Stomach (tissue), 4 donors: ENCODE results near the gene CNTN4.

Experiments used
- POLR2A ChIP-seq, 4 donors: fragments of 450-650 bp; IDR thresholded peaks; one replicate each; pipeline ENCODE4 v1.6.1; 2016; ENCODE audit warnings: antibody characterized with exemption in 4 of 4, control low read depth in 2 of 4, mild to moderate bottlenecking in 1 of 4, moderate library complexity in 1 of 4
- POLR2AphosphoS5 ChIP-seq, 3 donors: sonication (generic); formaldehyde crosslinking; IDR thresholded peaks; one replicate each; pipeline ENCODE4 v1.6.1; 2016; ENCODE audit warnings: antibody characterized with exemption in 3 of 3
- TF ChIP-seq, protein P1 (sequence below), 7 experiments: fragments of 450-650 bp in 4 of 7; fragments of 200-600 bp in 3 of 7; sonication (generic) in 3 of 7; IDR thresholded peaks; one replicate each; pipeline ENCODE4 v1.5.1; 2016 to 2019; ENCODE audit warnings: antibody characterized with exemption in 7 of 7, control low read depth in 2 of 7, mild to moderate bottlenecking in 1 of 7

DNA sequence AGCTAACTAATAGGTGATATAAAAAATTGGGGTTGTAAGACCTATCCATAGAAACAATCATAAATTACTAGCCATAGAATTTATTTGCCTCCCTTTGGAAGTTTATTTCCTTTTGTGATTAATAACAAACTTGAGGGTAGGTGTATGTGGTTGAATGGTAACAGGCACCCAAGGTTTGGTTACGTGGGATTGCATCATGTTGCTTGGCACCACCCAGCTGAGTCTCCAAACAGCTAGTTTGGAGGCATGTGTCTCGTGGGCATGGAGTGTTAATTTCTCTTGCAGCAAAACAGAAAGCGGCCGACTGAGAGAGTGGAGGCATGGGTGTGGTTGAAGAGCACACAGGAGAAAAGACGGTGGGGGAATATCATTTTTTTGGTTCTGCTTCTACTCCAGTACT is 441.4 kb downstream of the CNTN4 start:
- TF ChIP-seq POLR2AphosphoS5 (IDR thresholded peaks at IDR 0.05) = no peak
- TF ChIP-seq POLR2A (IDR thresholded peaks at IDR 0.05) = no peak
- TF ChIP-seq, protein P1, sequence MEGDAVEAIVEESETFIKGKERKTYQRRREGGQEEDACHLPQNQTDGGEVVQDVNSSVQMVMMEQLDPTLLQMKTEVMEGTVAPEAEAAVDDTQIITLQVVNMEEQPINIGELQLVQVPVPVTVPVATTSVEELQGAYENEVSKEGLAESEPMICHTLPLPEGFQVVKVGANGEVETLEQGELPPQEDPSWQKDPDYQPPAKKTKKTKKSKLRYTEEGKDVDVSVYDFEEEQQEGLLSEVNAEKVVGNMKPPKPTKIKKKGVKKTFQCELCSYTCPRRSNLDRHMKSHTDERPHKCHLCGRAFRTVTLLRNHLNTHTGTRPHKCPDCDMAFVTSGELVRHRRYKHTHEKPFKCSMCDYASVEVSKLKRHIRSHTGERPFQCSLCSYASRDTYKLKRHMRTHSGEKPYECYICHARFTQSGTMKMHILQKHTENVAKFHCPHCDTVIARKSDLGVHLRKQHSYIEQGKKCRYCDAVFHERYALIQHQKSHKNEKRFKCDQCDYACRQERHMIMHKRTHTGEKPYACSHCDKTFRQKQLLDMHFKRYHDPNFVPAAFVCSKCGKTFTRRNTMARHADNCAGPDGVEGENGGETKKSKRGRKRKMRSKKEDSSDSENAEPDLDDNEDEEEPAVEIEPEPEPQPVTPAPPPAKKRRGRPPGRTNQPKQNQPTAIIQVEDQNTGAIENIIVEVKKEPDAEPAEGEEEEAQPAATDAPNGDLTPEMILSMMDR (IDR thresholded peaks at IDR 0.05) = no peak
